HEK293 (cell line): ENCODE data around the gene UNK.

ENCODE experiments used
- HOXA7 ChIP-seq: sonication (generic); formaldehyde crosslinking; IDR thresholded peaks from 2 replicates; pipeline ENCODE4 v1.8.1; 2022; ENCODE audit warnings: missing genetic modification reagents, borderline replicate concordance
- RBAK ChIP-seq: fragments of 450-650 bp; formaldehyde crosslinking; IDR thresholded peaks from 2 replicates; pipeline ENCODE4 v1.5.1; 2016; ENCODE audit warnings: missing biosample characterization, missing genetic modification characterization
- SP2 ChIP-seq: fragments of 450-650 bp; formaldehyde crosslinking; IDR thresholded peaks from 2 replicates; pipeline ENCODE4 v1.5.1; 2016; ENCODE audit warnings: missing biosample characterization, missing genetic modification characterization
- SP7 ChIP-seq: fragments of 450-650 bp; formaldehyde crosslinking; IDR thresholded peaks from 2 replicates; pipeline ENCODE4 v1.5.1; 2016; ENCODE audit warnings: missing biosample characterization, missing genetic modification characterization
- ZEB2 ChIP-seq: fragments of 450-650 bp; formaldehyde crosslinking; IDR thresholded peaks from 2 replicates; pipeline ENCODE4 v1.5.1; 2016; ENCODE audit warnings: missing biosample characterization, missing genetic modification characterization
- ZNF121 ChIP-seq: fragments of 450-650 bp; formaldehyde crosslinking; IDR thresholded peaks from 2 replicates; pipeline ENCODE4 v1.5.1; 2016; ENCODE audit warnings: missing biosample characterization, missing genetic modification characterization
- ZNF140 ChIP-seq: fragments of 450-650 bp; formaldehyde crosslinking; IDR thresholded peaks from 2 replicates; pipeline ENCODE4 v1.5.1; 2016; ENCODE audit warnings: missing biosample characterization, missing genetic modification characterization
- ZNF174 ChIP-seq: fragments of 450-650 bp; formaldehyde crosslinking; IDR thresholded peaks from 2 replicates; pipeline ENCODE4 v1.5.0; 2017; ENCODE audit warnings: missing biosample characterization, mild to moderate bottlenecking, missing genetic modification characterization
- ZNF202 ChIP-seq: fragments of 450-650 bp; formaldehyde crosslinking; IDR thresholded peaks from 2 replicates; pipeline ENCODE4 v1.5.1; 2016; ENCODE audit warnings: missing biosample characterization, missing genetic modification characterization, borderline replicate concordance
- ZNF223 ChIP-seq: fragments of 450-650 bp; formaldehyde crosslinking; IDR thresholded peaks from 2 replicates; pipeline ENCODE4 v1.5.1; 2016; ENCODE audit warnings: missing biosample characterization, missing genetic modification characterization
- ZNF248 ChIP-seq: fragments of 450-650 bp; formaldehyde crosslinking; IDR thresholded peaks from 2 replicates; pipeline ENCODE4 v1.5.1; 2017; ENCODE audit warnings: missing biosample characterization, missing genetic modification characterization
- ZNF324 ChIP-seq: fragments of 450-650 bp; formaldehyde crosslinking; IDR thresholded peaks from 2 replicates; pipeline ENCODE4 v1.5.1; 2016; ENCODE audit warnings: missing biosample characterization, missing genetic modification characterization
- ZNF37A ChIP-seq: fragments of 450-650 bp; IDR thresholded peaks from 2 replicates; pipeline ENCODE4 v1.5.1; 2018; ENCODE audit warnings: missing biosample characterization, missing genetic modification characterization
- ZNF426 ChIP-seq: fragments of 450-650 bp; formaldehyde crosslinking; IDR thresholded peaks from 2 replicates; pipeline ENCODE4 v1.5.1; 2017; ENCODE audit warnings: missing biosample characterization, missing genetic modification characterization, mild to moderate bottlenecking, inconsistent platforms, moderate library complexity
- ZNF785 ChIP-seq: fragments of 450-650 bp; formaldehyde crosslinking; IDR thresholded peaks from 2 replicates; pipeline ENCODE4 v1.5.1; 2016; ENCODE audit warnings: missing biosample characterization, missing genetic modification characterization
- ZNF830 ChIP-seq: fragments of 450-650 bp; IDR thresholded peaks from 2 replicates; pipeline ENCODE4 v1.5.0; 2018; ENCODE audit warnings: missing biosample characterization, missing genetic modification characterization, low read depth, mild to moderate bottlenecking, moderate library complexity
- ZNF843 ChIP-seq: fragments of 450-650 bp; formaldehyde crosslinking; IDR thresholded peaks from 2 replicates; pipeline ENCODE4 v1.5.1; 2016; ENCODE audit warnings: missing biosample characterization, missing genetic modification characterization
- TF ChIP-seq, protein P1 (sequence below): fragments of 450-650 bp; formaldehyde crosslinking; IDR thresholded peaks from 2 replicates; pipeline ENCODE4 v1.5.1; 2017; ENCODE audit warnings: missing biosample characterization, missing genetic modification characterization
- TF ChIP-seq, protein P2 (sequence below): fragments of 450-650 bp; formaldehyde crosslinking; IDR thresholded peaks from 2 replicates; pipeline ENCODE4 v1.5.1; 2017; ENCODE audit warnings: missing biosample characterization, missing genetic modification characterization
- TF ChIP-seq, protein P3 (sequence below): fragments of 450-650 bp; formaldehyde crosslinking; IDR thresholded peaks from 2 replicates; pipeline ENCODE4 v1.5.1; 2016; ENCODE audit warnings: missing biosample characterization, missing genetic modification characterization
- TF ChIP-seq, protein P4 (sequence below): fragments of 450-650 bp; formaldehyde crosslinking; IDR thresholded peaks from 2 replicates; pipeline ENCODE4 v1.5.1; 2016; ENCODE audit warnings: missing biosample characterization, missing genetic modification characterization
- TF ChIP-seq, protein P5 (sequence below): fragments of 450-650 bp; formaldehyde crosslinking; IDR thresholded peaks from 2 replicates; pipeline ENCODE4 v1.5.1; 2016; ENCODE audit warnings: missing biosample characterization, missing genetic modification characterization
- TF ChIP-seq, protein P6 (sequence below): fragments of 450-650 bp; formaldehyde crosslinking; conservative IDR thresholded peaks from 2 replicates; pipeline ENCODE4 v1.5.1; 2016; ENCODE audit warnings: low read depth, missing biosample characterization, missing genetic modification characterization
- TF ChIP-seq, protein P7 (sequence below): fragments of 450-650 bp; formaldehyde crosslinking; IDR thresholded peaks from 2 replicates; pipeline ENCODE4 v1.5.1; 2016; ENCODE audit warnings: missing biosample characterization, missing genetic modification characterization

The UNK gene

DNA sequence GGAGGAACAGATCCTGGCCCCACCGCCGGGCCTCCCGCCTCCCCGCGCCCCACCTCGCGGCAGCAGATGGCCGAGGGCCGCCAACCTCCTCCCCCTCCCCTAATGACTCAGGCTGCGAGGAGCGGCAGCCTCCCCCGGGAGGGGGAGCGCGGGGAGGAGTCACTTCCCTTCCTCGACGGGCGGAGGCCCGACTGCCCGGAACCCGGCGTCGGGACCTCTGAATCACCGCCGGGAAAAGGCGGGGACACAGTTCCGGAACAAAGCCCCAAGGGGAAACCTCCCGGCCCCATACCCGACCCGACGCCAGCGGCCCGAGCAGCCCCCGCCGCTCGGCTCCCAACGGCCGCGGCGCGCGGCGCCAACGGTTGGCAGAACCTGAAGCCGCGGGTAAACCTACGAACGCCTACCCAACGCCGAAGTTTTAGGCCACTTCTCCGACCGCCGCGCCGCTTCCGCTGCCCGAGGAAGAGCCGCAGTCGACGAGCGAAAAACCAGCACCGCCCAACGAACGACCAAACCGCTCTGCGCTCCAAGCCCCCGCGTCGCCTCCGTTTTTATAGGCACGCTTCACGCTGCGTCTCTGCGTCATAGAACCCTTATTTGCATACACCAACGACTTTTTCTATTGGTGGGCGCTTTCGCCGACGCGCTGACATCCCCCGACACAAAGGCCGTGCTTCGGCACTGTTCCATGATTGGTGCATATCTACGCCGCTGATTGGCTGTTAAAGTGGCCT lies 5.2 kb upstream of the UNK start (continued):
- TF ChIP-seq ZNF426 (tag by site-specific recombination) = no peak
- no peak for TF ChIP-seq ZNF37A (tag by site-specific recombination)
- peak; percentile 89; the same call in 1 of the 2 replicates for TF ChIP-seq ZNF324 (tag by site-specific recombination)
- TF ChIP-seq ZNF202 (tag by site-specific recombination) = no peak
- peak; percentile 27; the same call in 1 of the 2 replicates for TF ChIP-seq ZEB2
- TF ChIP-seq, protein P1, sequence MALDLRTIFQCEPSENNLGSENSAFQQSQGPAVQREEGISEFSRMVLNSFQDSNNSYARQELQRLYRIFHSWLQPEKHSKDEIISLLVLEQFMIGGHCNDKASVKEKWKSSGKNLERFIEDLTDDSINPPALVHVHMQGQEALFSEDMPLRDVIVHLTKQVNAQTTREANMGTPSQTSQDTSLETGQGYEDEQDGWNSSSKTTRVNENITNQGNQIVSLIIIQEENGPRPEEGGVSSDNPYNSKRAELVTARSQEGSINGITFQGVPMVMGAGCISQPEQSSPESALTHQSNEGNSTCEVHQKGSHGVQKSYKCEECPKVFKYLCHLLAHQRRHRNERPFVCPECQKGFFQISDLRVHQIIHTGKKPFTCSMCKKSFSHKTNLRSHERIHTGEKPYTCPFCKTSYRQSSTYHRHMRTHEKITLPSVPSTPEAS (tag by site-specific recombination) = no peak
- no peak for TF ChIP-seq ZNF140 (tag by site-specific recombination)
- TF ChIP-seq ZNF223 (tag by site-specific recombination) = no peak
- peak; percentile 95 for TF ChIP-seq SP2 (tag by site-specific recombination)
- TF ChIP-seq ZNF121 (tag by site-specific recombination) = no peak; the same call in 1 of the 2 replicates
- no peak for TF ChIP-seq ZNF248 (tag by site-specific recombination)
- TF ChIP-seq ZNF174 = no peak
- no peak for TF ChIP-seq ZNF830
- TF ChIP-seq, protein P2, sequence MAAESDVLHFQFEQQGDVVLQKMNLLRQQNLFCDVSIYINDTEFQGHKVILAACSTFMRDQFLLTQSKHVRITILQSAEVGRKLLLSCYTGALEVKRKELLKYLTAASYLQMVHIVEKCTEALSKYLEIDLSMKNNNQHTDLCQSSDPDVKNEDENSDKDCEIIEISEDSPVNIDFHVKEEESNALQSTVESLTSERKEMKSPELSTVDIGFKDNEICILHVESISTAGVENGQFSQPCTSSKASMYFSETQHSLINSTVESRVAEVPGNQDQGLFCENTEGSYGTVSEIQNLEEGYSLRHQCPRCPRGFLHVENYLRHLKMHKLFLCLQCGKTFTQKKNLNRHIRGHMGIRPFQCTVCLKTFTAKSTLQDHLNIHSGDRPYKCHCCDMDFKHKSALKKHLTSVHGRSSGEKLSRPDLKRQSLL (tag by site-specific recombination) = peak; percentile 36; the same call in 1 of the 2 replicates
- no peak for TF ChIP-seq RBAK
- TF ChIP-seq SP7 = peak; percentile 78
- TF ChIP-seq ZNF785 (tag by site-specific recombination) = peak; percentile 78
- TF ChIP-seq, protein P3, sequence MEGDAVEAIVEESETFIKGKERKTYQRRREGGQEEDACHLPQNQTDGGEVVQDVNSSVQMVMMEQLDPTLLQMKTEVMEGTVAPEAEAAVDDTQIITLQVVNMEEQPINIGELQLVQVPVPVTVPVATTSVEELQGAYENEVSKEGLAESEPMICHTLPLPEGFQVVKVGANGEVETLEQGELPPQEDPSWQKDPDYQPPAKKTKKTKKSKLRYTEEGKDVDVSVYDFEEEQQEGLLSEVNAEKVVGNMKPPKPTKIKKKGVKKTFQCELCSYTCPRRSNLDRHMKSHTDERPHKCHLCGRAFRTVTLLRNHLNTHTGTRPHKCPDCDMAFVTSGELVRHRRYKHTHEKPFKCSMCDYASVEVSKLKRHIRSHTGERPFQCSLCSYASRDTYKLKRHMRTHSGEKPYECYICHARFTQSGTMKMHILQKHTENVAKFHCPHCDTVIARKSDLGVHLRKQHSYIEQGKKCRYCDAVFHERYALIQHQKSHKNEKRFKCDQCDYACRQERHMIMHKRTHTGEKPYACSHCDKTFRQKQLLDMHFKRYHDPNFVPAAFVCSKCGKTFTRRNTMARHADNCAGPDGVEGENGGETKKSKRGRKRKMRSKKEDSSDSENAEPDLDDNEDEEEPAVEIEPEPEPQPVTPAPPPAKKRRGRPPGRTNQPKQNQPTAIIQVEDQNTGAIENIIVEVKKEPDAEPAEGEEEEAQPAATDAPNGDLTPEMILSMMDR (tag by site-specific recombination) = no peak
- TF ChIP-seq, protein P4, sequence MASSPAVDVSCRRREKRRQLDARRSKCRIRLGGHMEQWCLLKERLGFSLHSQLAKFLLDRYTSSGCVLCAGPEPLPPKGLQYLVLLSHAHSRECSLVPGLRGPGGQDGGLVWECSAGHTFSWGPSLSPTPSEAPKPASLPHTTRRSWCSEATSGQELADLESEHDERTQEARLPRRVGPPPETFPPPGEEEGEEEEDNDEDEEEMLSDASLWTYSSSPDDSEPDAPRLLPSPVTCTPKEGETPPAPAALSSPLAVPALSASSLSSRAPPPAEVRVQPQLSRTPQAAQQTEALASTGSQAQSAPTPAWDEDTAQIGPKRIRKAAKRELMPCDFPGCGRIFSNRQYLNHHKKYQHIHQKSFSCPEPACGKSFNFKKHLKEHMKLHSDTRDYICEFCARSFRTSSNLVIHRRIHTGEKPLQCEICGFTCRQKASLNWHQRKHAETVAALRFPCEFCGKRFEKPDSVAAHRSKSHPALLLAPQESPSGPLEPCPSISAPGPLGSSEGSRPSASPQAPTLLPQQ = peak; percentile 47; the same call in 1 of the 2 replicates
- TF ChIP-seq, protein P5, sequence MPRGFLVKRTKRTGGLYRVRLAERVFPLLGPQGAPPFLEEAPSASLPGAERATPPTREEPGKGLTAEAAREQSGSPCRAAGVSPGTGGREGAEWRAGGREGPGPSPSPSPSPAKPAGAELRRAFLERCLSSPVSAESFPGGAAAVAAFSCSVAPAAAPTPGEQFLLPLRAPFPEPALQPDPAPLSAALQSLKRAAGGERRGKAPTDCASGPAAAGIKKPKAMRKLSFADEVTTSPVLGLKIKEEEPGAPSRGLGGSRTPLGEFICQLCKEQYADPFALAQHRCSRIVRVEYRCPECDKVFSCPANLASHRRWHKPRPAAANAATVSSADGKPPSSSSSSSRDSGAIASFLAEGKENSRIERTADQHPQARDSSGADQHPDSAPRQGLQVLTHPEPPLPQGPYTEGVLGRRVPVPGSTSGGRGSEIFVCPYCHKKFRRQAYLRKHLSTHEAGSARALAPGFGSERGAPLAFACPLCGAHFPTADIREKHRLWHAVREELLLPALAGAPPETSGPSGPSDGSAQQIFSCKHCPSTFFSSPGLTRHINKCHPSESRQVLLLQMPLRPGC (tag by site-specific recombination) = peak; percentile 78
- no peak; the same call in 1 of the 2 replicates for TF ChIP-seq ZNF843 (tag by site-specific recombination)
- no peak for TF ChIP-seq HOXA7 (CRISPR knock-in tag)
- TF ChIP-seq, protein P6, sequence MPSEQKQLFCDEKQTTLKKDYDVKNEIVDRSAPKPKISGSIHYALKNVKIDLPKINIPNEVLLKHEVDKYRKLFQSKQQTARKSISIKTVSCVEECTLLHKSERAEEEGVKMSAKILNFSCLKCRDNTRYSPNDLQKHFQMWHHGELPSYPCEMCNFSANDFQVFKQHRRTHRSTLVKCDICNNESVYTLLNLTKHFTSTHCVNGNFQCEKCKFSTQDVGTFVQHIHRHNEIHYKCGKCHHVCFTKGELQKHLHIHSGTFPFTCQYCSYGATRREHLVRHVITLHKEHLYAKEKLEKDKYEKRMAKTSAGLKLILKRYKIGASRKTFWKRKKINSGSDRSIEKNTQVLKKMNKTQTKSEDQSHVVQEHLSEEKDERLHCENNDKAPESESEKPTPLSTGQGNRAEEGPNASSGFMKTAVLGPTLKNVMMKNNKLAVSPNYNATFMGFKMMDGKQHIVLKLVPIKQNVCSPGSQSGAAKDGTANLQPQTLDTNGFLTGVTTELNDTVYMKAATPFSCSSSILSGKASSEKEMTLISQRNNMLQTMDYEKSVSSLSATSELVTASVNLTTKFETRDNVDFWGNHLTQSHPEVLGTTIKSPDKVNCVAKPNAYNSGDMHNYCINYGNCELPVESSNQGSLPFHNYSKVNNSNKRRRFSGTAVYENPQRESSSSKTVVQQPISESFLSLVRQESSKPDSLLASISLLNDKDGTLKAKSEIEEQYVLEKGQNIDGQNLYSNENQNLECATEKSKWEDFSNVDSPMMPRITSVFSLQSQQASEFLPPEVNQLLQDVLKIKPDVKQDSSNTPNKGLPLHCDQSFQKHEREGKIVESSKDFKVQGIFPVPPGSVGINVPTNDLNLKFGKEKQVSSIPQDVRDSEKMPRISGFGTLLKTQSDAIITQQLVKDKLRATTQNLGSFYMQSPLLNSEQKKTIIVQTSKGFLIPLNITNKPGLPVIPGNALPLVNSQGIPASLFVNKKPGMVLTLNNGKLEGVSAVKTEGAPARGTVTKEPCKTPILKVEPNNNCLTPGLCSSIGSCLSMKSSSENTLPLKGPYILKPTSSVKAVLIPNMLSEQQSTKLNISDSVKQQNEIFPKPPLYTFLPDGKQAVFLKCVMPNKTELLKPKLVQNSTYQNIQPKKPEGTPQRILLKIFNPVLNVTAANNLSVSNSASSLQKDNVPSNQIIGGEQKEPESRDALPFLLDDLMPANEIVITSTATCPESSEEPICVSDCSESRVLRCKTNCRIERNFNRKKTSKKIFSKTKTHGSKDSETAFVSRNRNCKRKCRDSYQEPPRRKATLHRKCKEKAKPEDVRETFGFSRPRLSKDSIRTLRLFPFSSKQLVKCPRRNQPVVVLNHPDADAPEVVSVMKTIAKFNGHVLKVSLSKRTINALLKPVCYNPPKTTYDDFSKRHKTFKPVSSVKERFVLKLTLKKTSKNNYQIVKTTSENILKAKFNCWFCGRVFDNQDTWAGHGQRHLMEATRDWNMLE (tag by site-specific recombination) = no peak
- TF ChIP-seq, protein P7, sequence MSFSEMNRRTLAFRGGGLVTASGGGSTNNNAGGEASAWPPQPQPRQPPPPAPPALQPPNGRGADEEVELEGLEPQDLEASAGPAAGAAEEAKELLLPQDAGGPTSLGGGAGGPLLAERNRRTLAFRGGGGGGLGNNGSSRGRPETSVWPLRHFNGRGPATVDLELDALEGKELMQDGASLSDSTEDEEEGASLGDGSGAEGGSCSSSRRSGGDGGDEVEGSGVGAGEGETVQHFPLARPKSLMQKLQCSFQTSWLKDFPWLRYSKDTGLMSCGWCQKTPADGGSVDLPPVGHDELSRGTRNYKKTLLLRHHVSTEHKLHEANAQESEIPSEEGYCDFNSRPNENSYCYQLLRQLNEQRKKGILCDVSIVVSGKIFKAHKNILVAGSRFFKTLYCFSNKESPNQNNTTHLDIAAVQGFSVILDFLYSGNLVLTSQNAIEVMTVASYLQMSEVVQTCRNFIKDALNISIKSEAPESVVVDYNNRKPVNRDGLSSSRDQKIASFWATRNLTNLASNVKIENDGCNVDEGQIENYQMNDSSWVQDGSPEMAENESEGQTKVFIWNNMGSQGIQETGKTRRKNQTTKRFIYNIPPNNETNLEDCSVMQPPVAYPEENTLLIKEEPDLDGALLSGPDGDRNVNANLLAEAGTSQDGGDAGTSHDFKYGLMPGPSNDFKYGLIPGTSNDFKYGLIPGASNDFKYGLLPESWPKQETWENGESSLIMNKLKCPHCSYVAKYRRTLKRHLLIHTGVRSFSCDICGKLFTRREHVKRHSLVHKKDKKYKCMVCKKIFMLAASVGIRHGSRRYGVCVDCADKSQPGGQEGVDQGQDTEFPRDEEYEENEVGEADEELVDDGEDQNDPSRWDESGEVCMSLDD = peak; percentile 32; the same call in 1 of the 2 replicates
